Lung microvascular endothelial cell (primary cell): Measurements from ENCODE around the gene CACNA1B. TPM values are rescaled to one million over a fixed set of nuclear protein-coding genes. Genes with fewer than 3 reads are reported as not detected.
"Not testable (repeated sequence)": the region's sequence is repeated elsewhere in the genome, so short reads cannot be mapped to it uniquely, and the experiment has no call there.

Experiments
- DNase-seq, 2 donors: peaks; one replicate each; pipeline versions ENCODE4 v3.0.0 to v3.0.0-alpha.2; 2010; ENCODE audit warnings: low read depth in 2 of 2
- total RNA-seq: library from RNA; depleted of rRNA; stranded (reverse); fragments of >200 nt; gene quantifications from 2 replicates; pipeline ENCODE4 v1.2.1, GENCODE V29; 2014

CACNA1B gene
- total RNA-seq = under 0.01 TPM in 2 replicates

- DNase-seq = not testable (repeated sequence)
These were observed at the start of gene CACNA1B for GRCh38 chr9:137877506-137878122. CACNA1B (plus strand) TSS chr9:137877782; CDS start chr9:137877934, 152 bp downstream.

- DNase-seq = no peak
These were observed 49.6 kb upstream of the CACNA1B start for GRCh38 chr9:137827908-137828526.

- DNase-seq = peak; percentile 27 to 35
These were observed 48.9 kb upstream of the CACNA1B start for GRCh38 chr9:137828527-137829259.

- no peak for DNase-seq
These were observed 48.2 kb upstream of the CACNA1B start for GRCh38 chr9:137829260-137829996.

- no peak for DNase-seq
These were observed 45.3 kb upstream of the CACNA1B start for GRCh38 chr9:137832191-137832700.

- DNase-seq = no peak
These were observed 44.6 kb upstream of the CACNA1B start for GRCh38 chr9:137832830-137833590.

- DNase-seq = no peak
These were observed 43.6 kb upstream of the CACNA1B start for GRCh38 chr9:137833721-137834613.

GRCh38 chr9:137834846-137835546 lies 42.6 kb upstream of the CACNA1B start:
- no peak for DNase-seq

GRCh38 chr9:137836151-137836830 lies 41.3 kb upstream of the CACNA1B start:
- no peak for DNase-seq

GRCh38 chr9:137836831-137837241 lies 40.7 kb upstream of the CACNA1B start:
- no peak for DNase-seq

GRCh38 chr9:137837345-137838278 lies 40.0 kb upstream of the CACNA1B start:
- DNase-seq = no peak

GRCh38 chr9:137838576-137838975 lies 39.0 kb upstream of the CACNA1B start:
- DNase-seq = no peak

- no peak for DNase-seq
These were observed 34.2 kb upstream of the CACNA1B start for GRCh38 chr9:137843355-137843754.

GRCh38 chr9:137851516-137852267 lies 25.9 kb upstream of the CACNA1B start:
- DNase-seq = no peak

GRCh38 chr9:137853392-137853995 lies 24.1 kb upstream of the CACNA1B start:
- no peak for DNase-seq

- DNase-seq = no peak
These were observed 17.2 kb upstream of the CACNA1B start for GRCh38 chr9:137860361-137860760.
